ENCODE data around the gene PTPRJ.

- no peak for TF ChIP-seq POLR2A (IDR thresholded peaks at IDR 0.05; ENCODE audit: low read length)
- no peak for TF ChIP-seq GATA1 (IDR thresholded peaks at IDR 0.05; ENCODE audit: low read depth, low read length)
Observed at GRCh38 chr11:48036466-48036865, 56.1 kb downstream of the PTPRJ start.

Data from erythroblast (primary cell).